ENCODE measurements around the gene ATN1.

DNA sequence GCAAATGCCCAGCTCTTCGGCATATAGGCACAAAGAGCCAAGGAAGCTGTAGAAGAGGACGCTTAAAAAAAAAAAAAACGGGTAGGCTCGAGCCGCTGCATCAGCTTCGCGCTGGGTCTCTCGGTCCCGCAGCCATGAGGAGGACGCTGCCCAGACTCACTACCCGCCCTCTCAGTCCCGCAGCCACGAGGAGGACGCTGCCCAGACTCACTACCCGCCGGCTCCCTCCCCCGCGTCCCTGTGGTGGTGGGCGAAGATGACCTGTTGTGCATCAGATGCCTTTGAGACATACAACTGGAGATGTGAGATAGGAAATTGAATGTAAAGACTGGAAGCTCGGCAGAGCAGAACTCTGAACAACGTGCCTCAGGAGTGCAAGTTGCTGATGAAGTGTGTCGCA, 43.2 kb upstream of the ATN1 start:
- TF ChIP-seq, protein P1, sequence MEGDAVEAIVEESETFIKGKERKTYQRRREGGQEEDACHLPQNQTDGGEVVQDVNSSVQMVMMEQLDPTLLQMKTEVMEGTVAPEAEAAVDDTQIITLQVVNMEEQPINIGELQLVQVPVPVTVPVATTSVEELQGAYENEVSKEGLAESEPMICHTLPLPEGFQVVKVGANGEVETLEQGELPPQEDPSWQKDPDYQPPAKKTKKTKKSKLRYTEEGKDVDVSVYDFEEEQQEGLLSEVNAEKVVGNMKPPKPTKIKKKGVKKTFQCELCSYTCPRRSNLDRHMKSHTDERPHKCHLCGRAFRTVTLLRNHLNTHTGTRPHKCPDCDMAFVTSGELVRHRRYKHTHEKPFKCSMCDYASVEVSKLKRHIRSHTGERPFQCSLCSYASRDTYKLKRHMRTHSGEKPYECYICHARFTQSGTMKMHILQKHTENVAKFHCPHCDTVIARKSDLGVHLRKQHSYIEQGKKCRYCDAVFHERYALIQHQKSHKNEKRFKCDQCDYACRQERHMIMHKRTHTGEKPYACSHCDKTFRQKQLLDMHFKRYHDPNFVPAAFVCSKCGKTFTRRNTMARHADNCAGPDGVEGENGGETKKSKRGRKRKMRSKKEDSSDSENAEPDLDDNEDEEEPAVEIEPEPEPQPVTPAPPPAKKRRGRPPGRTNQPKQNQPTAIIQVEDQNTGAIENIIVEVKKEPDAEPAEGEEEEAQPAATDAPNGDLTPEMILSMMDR (IDR thresholded peaks at IDR 0.05; ENCODE audit: low read depth, low read length, poor library complexity, severe bottlenecking) = no peak
- no peak for TF ChIP-seq EZH2phosphoT487 (IDR thresholded peaks at IDR 0.05; ENCODE audit: borderline replicate concordance, low read length)

All from DOHH2 (cell line).